DLD1 (cell line): ENCODE results near the gene SCGB1A1.

Experiments used
- in situ Hi-C: cut with HindIII; loops from 2 replicates; pipeline ENCODE4 v1.10.0; 2017; ENCODE audit warnings: low sequenced_read_pairs

SCGB1A1 gene

DNA sequence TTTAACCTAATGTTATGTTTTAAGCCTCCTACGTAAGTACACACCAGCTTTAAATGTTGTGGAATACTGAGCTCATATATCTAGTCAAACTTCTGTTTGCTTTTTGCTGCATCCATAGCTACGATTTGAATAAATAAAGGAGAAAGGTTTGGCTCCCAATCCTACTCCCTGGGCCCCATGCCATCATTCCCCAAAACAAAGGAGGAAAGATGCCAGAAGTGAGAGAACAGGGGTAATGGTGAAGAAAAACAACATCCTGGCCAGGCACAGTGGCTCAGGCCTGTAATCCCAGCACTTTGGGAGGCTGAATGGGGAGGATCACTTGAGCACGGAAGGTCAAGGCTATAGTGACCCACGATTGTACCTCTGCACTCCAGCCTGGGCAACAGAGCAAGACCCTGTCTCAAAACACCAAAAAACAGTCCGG lies 26.5 kb downstream of the SCGB1A1 start:
- in situ Hi-C loops: loop anchor here (25.0 kb wide), 1 partner anchor 117 kb away; the partner anchor contains the start of gene EEF1G

- in situ Hi-C loops: loop anchor here (25.0 kb wide), 1 partner anchor 116 kb away; the partner anchor contains the start of gene EEF1G
Measured at GRCh38 chr11:62446091-62446490, 27.3 kb downstream of the SCGB1A1 start.

DNA sequence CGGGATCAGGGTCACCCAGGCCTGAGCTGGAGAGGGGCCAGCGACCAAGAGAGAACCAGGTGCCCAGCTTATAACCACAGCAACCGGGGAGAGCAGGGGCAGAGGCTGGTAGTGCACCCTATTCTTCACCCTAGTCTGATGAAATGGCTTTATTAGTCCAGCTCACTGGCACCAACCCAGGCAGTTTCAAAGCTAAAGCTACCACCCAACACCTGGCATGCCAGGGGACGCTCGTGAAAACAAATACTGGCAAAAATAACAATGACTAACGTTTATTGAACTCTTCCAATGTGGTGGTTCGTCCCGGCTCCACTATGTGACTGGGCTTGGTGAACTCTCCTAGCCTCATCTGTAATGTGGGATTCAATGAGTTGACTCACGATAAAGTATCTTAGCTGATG lies 30.6 kb downstream of the SCGB1A1 start:
- in situ Hi-C loops: loop anchor here (25.0 kb wide), 1 partner anchor 113 kb away; the partner anchor contains the start of gene EEF1G

DNA sequence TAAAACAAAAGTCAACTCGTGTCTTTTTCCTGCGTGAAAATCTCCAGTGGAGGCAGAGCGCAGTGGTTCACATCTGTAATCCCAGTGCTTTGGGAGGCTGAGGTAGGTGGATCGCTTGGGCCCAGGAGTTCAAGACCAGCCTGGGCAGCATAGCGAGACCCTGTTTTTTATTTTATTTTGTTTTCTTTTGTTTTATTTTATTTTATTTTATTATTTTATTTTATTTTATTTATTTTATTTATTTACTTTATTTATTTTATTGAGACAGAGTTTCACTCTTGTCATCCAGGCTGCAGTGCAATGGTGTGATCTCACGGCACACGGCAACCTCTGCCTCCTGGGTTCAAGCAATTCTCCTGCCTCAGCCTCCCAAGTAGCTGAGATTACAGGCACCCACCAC lies 31.1 kb downstream of the SCGB1A1 start:
- in situ Hi-C loops: loop anchor here (25.0 kb wide), 1 partner anchor 112 kb away; the partner anchor contains the start of gene EEF1G

GRCh38 chr11:62450543-62451240 lies 31.9 kb downstream of the SCGB1A1 start:
- in situ Hi-C loops: no loop called here

DNA sequence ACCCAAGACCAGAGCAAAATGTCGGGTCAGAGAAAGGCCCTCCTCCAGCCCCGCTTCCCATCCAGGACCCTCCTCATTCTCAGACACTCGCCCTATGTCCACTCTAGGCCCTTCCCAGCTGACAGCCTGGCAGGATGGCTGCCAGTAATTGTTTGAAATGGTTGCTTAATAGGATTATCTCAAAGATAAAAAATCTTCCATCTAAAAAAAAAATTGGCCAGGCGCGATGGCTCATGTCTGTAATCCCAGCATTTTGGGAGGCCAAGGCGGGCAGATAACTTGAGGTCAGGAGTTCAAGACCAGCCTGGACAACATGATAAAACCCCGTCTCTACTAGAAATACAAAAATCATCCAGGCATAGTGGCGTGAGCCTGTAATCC lies 32.4 kb downstream of the SCGB1A1 start:
- in situ Hi-C loops: no loop called here

- in situ Hi-C loops: no loop called here
Measured at GRCh38 chr11:62452261-62452660, 33.4 kb downstream of the SCGB1A1 start.

DNA sequence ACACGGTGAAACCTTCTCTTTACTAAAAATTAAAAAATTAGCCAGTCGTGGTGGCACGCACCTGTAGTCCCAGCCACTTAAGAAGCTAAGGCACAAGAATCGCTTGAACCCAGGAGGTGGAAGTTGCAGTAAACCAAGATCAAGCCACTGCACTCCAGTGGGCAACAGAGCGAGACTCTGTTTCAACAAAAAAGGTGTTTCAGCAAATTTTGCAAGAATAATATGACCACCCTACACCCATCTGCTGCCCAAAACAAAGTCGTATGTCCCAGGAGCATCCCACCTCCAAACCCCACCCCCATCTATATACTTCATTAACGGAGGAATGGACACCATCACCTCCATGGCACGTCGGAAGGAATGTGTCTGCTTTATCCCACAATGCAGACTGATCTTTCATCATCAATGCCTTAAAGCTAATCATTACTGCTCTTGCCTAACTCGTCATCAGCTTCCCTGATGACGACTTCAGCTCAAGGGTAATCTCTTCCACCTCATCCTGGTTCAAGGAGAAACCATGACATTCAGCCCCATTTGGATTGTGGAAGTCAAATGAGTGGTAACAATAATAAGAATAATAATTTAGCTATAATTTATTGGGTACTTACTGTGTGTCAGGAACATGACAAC lies 34.1 kb downstream of the SCGB1A1 start:
- in situ Hi-C loops: no loop called here

- in situ Hi-C loops: no loop called here
Measured at GRCh38 chr11:62456630-62457029, 37.8 kb downstream of the SCGB1A1 start.

DNA sequence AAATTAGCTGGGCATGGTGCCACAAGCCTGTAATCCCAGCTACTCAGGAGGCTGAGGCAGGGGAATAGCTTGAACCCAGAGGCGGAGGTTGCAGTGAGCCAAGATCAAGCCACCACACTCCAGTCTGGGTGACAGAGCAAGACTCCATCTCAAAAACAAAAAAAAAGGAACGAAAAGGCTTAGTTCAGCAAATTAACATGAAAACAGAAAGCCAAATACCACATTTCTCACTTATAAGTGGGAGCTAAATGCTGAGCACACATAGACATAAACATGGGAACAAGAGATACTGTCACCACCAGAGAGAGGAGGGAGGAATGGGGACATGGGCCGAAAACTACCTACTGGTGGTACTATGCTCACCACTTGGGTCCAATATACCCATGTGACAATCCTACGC lies 38.6 kb downstream of the SCGB1A1 start:
- in situ Hi-C loops: no loop called here

- in situ Hi-C loops: no loop called here
Measured at GRCh38 chr11:62458212-62459002, 39.6 kb downstream of the SCGB1A1 start.

GRCh38 chr11:62459080-62459479 lies 40.2 kb downstream of the SCGB1A1 start:
- in situ Hi-C loops: no loop called here

DNA sequence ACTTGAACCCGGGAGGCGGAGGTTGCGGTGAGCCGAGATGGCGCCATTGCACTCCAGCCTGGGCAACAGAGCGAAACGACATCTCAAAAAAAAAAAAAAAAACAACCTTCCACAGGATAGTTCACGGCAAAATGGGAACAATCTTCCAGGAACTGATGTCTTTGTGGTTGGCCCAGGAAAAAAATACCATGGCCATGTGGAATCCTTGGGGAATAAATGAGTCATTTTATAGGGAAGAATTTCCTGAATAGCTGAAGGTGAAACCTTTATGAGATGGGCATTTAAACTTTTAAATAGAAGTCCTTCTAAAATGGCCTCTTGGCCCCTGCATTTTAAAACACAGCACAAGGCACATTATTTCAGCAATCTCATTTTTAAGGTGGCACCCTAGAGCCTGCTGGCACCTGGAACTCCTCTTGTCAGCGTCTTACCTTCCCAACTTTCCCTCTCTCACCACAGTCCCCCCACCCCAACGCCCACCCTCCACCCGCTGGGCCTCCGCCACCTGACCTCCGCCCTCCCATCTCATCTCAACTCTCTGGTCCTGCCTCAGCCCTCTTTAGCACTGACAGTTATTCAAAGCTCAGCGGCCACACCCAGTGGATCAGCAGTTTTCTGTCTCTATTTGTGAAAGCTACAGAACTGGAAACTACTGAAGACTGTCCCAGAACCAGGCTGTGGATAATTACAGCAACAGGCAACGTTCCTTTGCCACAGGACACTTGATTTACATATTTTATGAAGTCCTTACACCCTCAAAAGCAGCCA lies 43.1 kb downstream of the SCGB1A1 start:
- in situ Hi-C loops: no loop called here

GRCh38 chr11:62462508-62462892 lies 43.7 kb downstream of the SCGB1A1 start:
- in situ Hi-C loops: no loop called here

GRCh38 chr11:62463121-62463542 lies 44.3 kb downstream of the SCGB1A1 start:
- in situ Hi-C loops: no loop called here

DNA sequence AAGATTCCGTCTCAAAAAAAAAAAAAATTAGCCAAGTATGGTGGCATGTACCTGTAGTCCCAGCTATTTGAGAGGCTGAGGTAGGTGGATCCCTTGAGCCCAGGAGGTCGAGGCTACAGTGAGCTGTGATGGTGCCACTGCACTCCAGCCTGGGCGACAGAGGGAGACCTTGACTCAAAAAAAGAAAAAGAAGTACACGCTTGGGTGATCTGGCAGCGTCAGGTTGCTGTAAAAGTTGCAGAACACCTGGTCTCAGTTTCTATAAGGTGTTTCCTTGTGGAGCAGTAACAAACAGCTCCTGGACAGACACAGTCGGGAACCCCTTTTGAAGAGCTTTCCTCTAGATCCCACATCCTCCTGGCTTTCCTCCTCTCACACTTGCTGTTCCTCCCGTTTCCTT lies 45.8 kb downstream of the SCGB1A1 start:
- in situ Hi-C loops: no loop called here

GRCh38 chr11:62466444-62466843 lies 47.6 kb downstream of the SCGB1A1 start:
- in situ Hi-C loops: no loop called here

GRCh38 chr11:62468577-62468976 lies 49.7 kb downstream of the SCGB1A1 start:
- in situ Hi-C loops: no loop called here

DNA sequence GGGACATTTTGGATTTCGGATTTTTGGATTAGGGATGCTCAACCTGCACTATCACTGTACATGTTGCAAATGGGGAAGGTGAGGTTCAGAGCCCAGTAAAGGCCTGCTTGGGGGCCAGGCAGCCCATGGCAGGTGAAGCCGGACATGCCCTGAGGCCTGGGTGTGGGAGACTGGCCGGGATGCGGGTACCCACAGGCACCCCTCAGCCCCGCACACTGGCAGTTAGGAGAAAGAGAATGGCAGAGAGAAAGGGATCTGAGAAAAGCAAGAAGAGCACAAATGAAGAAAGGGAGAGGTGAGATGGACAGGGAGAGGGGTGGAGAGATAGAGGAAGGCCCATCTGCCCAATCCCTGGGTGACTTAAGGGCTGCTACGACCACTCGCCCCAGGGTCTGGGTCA lies 52.8 kb downstream of the SCGB1A1 start:
- in situ Hi-C loops: no loop called here

GRCh38 chr11:62472063-62472884 lies 53.4 kb downstream of the SCGB1A1 start:
- in situ Hi-C loops: no loop called here
